CMK (cell line): ENCODE results near the gene NLRP9.
"Not testable (repeated sequence)": the region's sequence is repeated elsewhere in the genome, so short reads cannot be mapped to it uniquely, and the experiment has no call there.

Experiments used
- DNase-seq: peaks from one replicate; pipeline ENCODE4 v3.0.0-alpha.2; 2010; ENCODE audit warnings: low read depth

Gene NLRP9

GRCh38 chr19:55738302-55738701, at the start of gene NLRP9:
Gene NLRP9, minus strand, starts transcription at chr19:55738402. Its CDS starts 28 bp downstream, at chr19:55738374.
- DNase-seq: no peak

- no peak for DNase-seq
Observed at GRCh38 chr19:55781112-55781511, 42.9 kb upstream of the NLRP9 start.

- no peak for DNase-seq
Observed at GRCh38 chr19:55778331-55778730, 40.1 kb upstream of the NLRP9 start.

- no peak for DNase-seq
Observed at GRCh38 chr19:55777528-55777927, 39.3 kb upstream of the NLRP9 start.

GRCh38 chr19:55769632-55770031, 31.4 kb upstream of the NLRP9 start:
- not testable (repeated sequence) for DNase-seq

GRCh38 chr19:55768818-55769217, 30.6 kb upstream of the NLRP9 start, which contains the start of gene RFPL4AL1:
Gene RFPL4AL1, plus strand, starts transcription at chr19:55769118. Its CDS starts 2,687 bp downstream, at chr19:55771805.
- not testable (repeated sequence) for DNase-seq

- no peak for DNase-seq
Observed at GRCh38 chr19:55766466-55766865, 28.3 kb upstream of the NLRP9 start.

- not testable (repeated sequence) for DNase-seq
Observed at GRCh38 chr19:55758797-55759196, 20.6 kb upstream of the NLRP9 start, which contains the start of gene RFPL4A. Gene RFPL4A, plus strand, starts transcription at chr19:55759097. Its CDS starts 2,704 bp downstream, at chr19:55761801.

- not testable (repeated sequence) for DNase-seq
Observed at GRCh38 chr19:55756808-55757207, 18.6 kb upstream of the NLRP9 start.

- DNase-seq: no peak
Observed at GRCh38 chr19:55753401-55753800, 15.2 kb upstream of the NLRP9 start.

GRCh38 chr19:55750715-55751114, 12.5 kb upstream of the NLRP9 start:
- DNase-seq: no peak

GRCh38 chr19:55730378-55730777, 7.8 kb downstream of the NLRP9 start:
- DNase-seq: not testable (repeated sequence)

GRCh38 chr19:55723491-55723890, 14.7 kb downstream of the NLRP9 start:
- no peak for DNase-seq

- no peak for DNase-seq
Observed at GRCh38 chr19:55720801-55721200, 17.4 kb downstream of the NLRP9 start.

GRCh38 chr19:55720214-55720746, 17.9 kb downstream of the NLRP9 start:
- DNase-seq: no peak

- DNase-seq: not testable (repeated sequence)
Observed at GRCh38 chr19:55717879-55718711, 20.1 kb downstream of the NLRP9 start.

- no peak for DNase-seq
Observed at GRCh38 chr19:55717251-55717650, 21.0 kb downstream of the NLRP9 start.

GRCh38 chr19:55716531-55716930, 21.7 kb downstream of the NLRP9 start:
- no peak for DNase-seq

- no peak for DNase-seq
Observed at GRCh38 chr19:55712804-55713631, 25.2 kb downstream of the NLRP9 start.

- no peak for DNase-seq
Observed at GRCh38 chr19:55711719-55712118, 26.5 kb downstream of the NLRP9 start.

- DNase-seq: no peak
Observed at GRCh38 chr19:55705972-55706371, 32.2 kb downstream of the NLRP9 start.

GRCh38 chr19:55704494-55705245, 33.5 kb downstream of the NLRP9 start:
- no peak for DNase-seq
